HG03045 (cell line): Measurements from ENCODE around the gene GRIK1.
"Not testable (repeated sequence)": the region's sequence is repeated elsewhere in the genome, so short reads cannot be mapped to it uniquely, and the experiment has no call there.

ENCODE experiments used
- ATAC-seq: cut with Tn5 transposase; IDR thresholded peaks from one replicate; pipeline ENCODE4 v1.9.1; 2021; ENCODE audit warnings: mild to moderate bottlenecking, moderate library complexity; ENCODE audit not compliant: unreplicated experiment

GRIK1 gene

DNA sequence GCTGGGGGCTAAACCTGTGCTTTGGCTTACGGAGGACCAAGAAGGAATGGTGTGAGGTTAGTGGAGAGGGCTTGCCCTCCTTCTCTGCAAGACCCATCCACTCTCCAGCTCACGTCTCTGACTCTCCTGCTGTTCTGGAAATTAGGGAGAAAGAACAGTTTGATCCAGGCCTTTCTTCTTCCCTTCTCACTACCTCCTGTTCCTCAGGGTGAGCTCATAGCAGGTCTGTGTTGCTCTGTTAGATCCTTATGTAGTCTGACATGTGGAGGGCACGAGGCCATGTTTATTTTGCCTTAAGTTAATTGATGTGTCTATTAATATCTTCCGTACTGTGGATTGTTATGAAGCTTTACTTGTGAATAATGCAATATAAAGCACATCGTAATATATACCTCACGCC, 315.0 kb downstream of the GRIK1 start:
- ATAC-seq = no peak

- no peak for ATAC-seq
These were observed 318.3 kb downstream of the GRIK1 start for GRCh38 chr21:29621525-29621924.

DNA sequence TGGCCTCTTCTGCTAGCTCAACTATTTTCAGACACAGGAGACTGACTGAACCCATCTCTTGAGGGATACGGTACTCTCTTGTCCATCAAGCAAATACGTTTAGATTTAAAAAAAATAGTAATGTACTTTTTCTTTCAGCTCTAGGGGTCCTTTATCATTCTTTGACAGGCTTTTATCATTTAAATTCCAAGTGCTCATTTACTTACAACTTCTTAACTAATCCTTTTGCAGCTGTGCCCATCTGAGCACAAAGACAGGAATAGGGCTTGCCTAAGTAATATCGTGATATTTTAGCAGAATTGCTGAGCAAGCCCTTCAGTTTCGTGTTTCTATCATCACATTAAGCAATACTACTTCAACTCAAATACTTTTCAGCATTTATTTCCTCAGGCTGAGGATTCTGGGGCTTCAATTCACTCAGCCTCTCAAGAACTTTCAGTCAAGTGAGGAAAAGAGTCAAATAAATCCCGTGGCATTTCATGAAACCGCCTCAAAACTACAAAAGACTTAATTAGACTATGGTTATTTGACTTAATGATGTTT, 323.5 kb downstream of the GRIK1 start:
- ATAC-seq = no peak

DNA sequence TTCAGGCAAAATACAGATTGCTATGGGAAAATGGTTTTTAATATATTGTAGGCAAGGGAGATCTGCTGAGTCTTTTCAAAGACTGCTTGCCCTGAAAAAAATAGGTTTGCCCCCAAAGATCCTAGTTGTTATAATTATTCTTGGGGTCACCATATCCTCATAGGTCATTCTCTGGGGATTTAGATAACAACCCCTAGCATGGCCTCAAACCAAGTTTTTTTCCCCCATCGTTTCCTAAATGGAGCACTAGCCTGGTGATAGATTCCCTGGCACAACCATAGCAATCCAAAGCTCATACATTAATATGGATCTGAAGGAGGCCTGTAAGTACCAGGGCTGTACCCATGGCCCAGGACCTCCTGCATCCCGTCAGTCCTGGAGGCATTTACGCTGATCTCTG, 325.9 kb downstream of the GRIK1 start:
- ATAC-seq = no peak

DNA sequence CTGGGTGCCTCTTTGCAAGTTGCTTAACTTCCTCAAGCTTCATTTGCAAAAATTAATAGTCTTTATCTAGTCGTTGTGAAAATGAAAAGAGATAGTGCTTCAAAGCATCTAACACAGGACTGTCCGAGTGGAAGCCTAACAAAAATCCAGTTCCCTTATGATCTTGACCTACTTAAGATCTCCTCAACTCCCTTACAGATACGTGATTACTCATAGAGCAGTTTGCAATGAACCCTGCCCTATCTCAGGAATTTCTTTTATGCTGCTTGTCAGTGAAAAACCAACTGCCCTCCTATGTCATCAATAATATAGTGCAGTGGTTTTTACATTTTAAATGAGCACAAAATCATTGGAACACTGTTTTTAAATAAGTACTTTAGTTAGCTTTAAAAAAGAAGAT, 326.8 kb downstream of the GRIK1 start:
- ATAC-seq = no peak

DNA sequence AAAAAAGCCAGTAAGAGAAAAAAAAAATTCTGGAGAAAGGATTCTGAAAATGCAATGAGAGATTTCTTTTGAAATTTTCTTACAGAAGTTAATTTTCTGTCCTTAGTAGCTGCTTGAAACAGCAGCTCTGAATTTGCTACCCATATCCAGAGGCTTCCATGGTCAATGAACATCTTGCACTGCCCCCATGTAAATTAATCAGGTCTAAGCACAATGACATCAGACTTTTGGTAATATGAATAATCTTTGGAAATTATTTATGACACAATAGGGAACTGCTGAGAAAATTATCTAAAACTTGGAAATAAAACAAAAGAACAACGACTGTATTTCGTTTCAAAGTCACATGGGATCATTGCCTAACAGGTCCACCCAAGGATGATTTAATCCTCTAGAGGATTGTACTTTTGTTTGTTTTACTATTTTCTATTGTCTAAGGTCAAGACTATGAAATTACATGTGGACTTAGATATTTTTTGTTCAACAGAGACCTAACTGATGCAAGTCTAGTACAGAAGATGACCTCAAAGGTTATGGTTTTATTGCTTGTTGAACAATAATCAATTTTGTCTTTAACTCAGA, 328.9 kb downstream of the GRIK1 start:
- no peak for ATAC-seq

- ATAC-seq = no peak
These were observed 333.2 kb downstream of the GRIK1 start for GRCh38 chr21:29606613-29607012.

- ATAC-seq = not testable (repeated sequence)
These were observed 334.6 kb downstream of the GRIK1 start for GRCh38 chr21:29605219-29605618.

GRCh38 chr21:29604076-29604475, 335.7 kb downstream of the GRIK1 start:
- ATAC-seq = no peak

DNA sequence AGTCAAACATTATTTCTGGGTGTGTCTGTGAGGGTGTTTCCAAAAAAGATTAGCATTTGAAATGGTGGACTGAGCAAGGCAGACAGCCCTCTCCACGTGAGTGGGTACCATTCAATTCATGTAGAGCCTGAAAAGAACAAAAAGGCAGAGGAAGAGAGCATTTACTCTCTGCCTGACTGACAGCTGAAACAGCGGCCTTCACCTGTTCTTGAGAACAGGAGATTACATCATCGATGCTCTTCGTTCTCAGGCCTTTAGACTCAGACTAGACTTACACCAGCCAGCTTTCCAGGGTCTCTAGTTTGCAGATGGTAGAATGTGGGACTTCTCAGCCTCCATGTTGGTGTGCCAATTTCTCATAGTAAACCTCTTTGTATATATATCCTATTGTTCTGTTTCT, 338.7 kb downstream of the GRIK1 start:
- no peak for ATAC-seq

- no peak for ATAC-seq
These were observed 353.1 kb downstream of the GRIK1 start for GRCh38 chr21:29586696-29587095.

- no peak for ATAC-seq
These were observed 354.3 kb downstream of the GRIK1 start for GRCh38 chr21:29585462-29585861.

DNA sequence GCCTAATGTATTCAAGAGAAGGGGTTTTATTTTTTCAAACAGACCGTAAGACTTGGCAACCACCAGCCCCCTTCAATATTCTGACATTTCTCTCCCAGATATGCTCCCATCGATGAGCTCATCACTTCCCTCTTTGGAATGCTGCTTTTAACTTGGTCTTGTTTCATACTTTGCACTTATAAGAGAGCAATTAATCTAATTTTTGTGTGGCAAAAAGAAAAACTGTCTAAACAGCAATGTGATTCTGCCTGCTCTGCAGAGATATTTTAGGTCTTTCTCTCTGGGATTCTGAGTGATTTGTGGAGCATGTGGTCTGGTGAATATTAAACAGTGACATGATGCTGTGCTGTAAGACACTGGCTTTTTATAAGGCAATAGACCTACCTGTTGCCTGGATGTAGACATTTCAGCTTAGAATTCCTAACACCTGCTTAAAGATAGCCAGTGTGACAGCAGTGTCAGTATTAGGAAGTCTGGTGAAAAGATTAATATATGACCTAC, 356.3 kb downstream of the GRIK1 start:
- ATAC-seq = no peak

DNA sequence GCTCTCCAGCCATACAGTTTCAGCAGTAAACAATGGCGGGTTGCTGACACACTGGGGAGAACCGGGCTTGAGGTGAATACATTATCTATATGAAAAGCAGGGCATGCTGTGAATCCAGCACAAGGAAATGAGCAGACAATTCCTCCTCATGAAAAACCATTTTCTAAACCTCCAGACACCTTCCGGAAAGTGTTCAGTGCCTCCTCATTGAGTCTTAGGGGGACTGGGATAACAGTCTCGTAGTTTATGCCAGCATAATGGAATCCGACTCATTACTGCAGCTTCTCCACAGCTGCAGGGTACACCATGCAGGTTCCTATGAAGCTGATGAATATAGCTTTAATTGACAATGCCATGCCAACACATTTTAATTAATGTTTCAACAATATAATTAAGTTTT, 356.9 kb downstream of the GRIK1 start:
- no peak for ATAC-seq

- ATAC-seq = no peak
These were observed 358.4 kb downstream of the GRIK1 start for GRCh38 chr21:29581393-29581792.

GRCh38 chr21:29580732-29581285, 359.0 kb downstream of the GRIK1 start:
- ATAC-seq = no peak

DNA sequence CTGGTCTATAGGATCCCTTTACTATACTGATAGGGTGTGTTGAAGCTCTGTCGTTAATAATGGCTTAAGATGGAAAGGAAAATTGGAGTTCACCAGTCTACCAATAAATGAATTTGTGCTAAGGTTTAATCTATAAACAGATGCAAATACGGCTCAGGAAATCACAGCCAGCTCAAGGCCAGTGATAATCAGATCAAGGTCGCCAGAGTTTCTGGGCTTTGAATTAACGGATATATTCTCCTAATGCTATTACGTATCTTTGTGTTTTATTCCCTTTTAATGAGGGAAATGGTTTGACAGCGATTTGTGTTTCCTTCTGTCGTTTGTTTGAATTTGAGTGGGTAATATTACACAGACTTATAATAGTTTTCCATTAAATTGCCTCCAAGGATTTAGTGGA, 361.5 kb downstream of the GRIK1 start:
- no peak for ATAC-seq

- ATAC-seq = no peak
These were observed 367.8 kb downstream of the GRIK1 start for GRCh38 chr21:29571949-29572348.

DNA sequence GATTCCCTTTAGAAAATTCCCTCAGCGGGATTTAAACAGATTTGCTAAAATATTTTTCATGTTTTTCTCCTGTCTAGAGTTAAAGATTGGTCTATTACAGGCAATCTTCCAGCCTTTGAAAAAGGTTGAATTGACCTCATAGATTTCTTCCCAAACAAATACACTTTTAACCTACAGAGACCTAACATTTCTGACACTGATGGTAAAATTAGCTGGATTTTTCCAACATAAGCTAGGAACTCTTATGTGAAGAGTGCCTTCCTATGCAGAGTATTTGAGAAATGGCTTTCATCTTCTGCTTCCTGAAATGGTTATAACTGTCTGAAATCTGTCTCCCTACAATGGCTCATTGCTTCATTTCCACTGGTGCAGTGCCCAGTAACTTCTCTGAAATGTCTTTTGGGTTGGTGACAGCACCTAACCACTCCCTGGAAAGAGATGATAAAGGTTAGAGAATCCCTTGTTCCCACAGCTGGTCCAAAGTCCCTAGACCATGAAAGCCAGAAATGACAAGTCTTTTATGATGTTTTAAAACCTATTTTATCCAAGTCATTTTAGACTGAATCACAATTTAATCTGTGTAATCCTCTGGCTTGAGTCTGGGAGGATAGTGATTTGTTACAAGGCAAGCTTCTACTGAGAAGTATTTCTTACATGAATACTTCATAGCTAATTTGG, 371.6 kb downstream of the GRIK1 start:
- ATAC-seq = no peak

DNA sequence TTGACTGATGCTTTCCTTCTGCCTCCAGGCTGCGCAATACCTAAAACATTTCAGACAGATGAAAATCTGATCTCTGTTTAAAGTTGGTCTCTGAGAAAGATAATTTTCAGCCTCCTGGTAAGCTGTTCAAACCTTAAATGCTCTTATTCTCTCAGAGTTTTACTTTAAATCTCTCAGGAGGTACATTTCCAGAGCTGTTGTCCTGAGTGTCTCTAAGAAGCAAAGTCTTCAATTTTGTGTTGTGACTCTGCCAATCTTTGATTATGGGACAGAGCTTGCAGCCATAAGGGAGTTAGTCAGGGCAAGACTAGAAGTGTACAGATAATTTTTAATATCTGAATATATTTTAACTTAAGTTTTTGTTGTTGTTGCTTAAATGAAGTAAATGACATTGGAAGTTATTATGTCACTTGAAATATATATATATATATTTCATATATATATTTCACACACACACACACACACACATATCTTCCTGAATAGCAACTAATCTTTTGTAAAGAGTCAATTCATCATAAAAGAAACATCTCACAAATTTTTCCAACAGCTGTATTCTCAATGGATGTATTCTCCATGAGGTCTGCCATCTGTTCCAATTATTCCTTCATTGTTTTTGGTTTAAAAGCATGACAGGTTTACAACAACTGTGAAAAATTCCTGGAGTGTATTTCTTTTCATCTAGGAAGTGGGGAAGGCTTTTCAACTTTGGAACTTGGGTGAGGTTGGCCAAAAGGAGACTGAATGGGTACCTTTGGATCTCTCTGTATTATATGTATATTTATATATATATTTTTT, 381.7 kb downstream of the GRIK1 start:
- ATAC-seq = no peak

- no peak for ATAC-seq
These were observed 382.6 kb downstream of the GRIK1 start for GRCh38 chr21:29557200-29557599.
